K562 (cell line): ENCODE measurements around the gene MLXIPL. TPM values are rescaled to one million over a fixed set of nuclear protein-coding genes. Genes with fewer than 3 reads are reported as not detected.
"Not testable (repeated sequence)": the region's sequence is repeated elsewhere in the genome, so short reads cannot be mapped to it uniquely, and the experiment has no call there.

ENCODE experiments used
- ATAC-seq: fragments of 200-7000 bp; cut with Tn5 transposase; 3 replicates; pipeline ENCODE4 v1.9.1; 2020; ENCODE audit warnings: moderate library complexity
- BruUV-seq: library from RNA; stranded (reverse); fragments of 400-500 nt; replicated peaks from 2 replicates; lab custom pipeline; 2021; lab: Mats Ljungman, UMichigan
- CTCF ChIA-PET: fragments of 300-600 bp; formaldehyde crosslinking; extraction: SDS; loops from one replicate; lab custom pipeline; 2021; ENCODE audit warnings: low intra/inter-chr PET ratio; lab: Yijun Ruan, JAX
- POLR2A ChIA-PET: fragments of 300-600, 350-650 bp; sonication (Branson Sonifier 250); formaldehyde crosslinking; extraction: SDS; loops from one replicate; lab custom pipeline; 2021; ENCODE audit warnings: antibody characterized with exemption, inconsistent platforms; lab: Yijun Ruan, JAX
- DNase-seq, 4 experiments: peaks; one replicate each; pipeline versions ENCODE4 v3.0.0 to v3.0.0-alpha.2; 2011 to 2018; ENCODE audit warnings: low spot score in 3 of 4, mixed read lengths in 3 of 4; ENCODE audit errors: extremely low read depth in 1 of 4
- FAIRE-seq: peaks from 2 replicates; lab custom pipeline; 2011; peaks lifted over from hg19 to GRCh38; lab: Jason Lieb, UNC
- H2AFZ ChIP-seq: 2 replicates; pipeline ENCODE4 v1.6.0; 2011; ENCODE audit warnings: low read depth, low read length, control low read depth, inconsistent platforms
- H3K27ac ChIP-seq: fragments of 200-600 bp; 3 replicates; pipeline ENCODE4 v1.8.0; 2011; ENCODE audit warnings: low read depth, mild to moderate bottlenecking, control low read depth, inconsistent platforms, low read length, moderate library complexity, mixed read lengths; ENCODE audit errors: extremely low read depth
- H3K27me3 ChIP-seq, 2 experiments: fragments of 300-600 bp in 1 of 2; 2 replicates in 1 of 2; 3 replicates in 1 of 2; pipeline versions ENCODE4 v1.6.0 to v1.8.0; 2011; ENCODE audit warnings: inconsistent platforms in 2 of 2, low read length in 2 of 2, mild to moderate bottlenecking in 1 of 2, mixed read lengths in 1 of 2, moderate library complexity in 1 of 2; ENCODE audit not compliant: control insufficient read depth in 2 of 2, insufficient read depth in 2 of 2
- H3K36me3 ChIP-seq: fragments of 300-600 bp; 3 replicates; pipeline ENCODE4 v1.8.0; 2011; ENCODE audit warnings: mild to moderate bottlenecking, low read length, inconsistent platforms; ENCODE audit not compliant: control insufficient read depth, insufficient read depth
- H3K4me1 ChIP-seq, 2 experiments: fragments of 200-600 bp in 1 of 2; replicated peaks in 1 of 2; 2 replicates in 1 of 2; 3 replicates in 1 of 2; pipeline versions ENCODE4 v1.5.1 to v1.8.0; 2011; ENCODE audit warnings: inconsistent platforms in 2 of 2, low read length in 2 of 2, mild to moderate bottlenecking in 1 of 2, mixed read lengths in 1 of 2, moderate library complexity in 1 of 2; ENCODE audit not compliant: control insufficient read depth in 2 of 2, insufficient read depth in 2 of 2
- H3K4me2 ChIP-seq: 2 replicates; pipeline ENCODE4 v1.6.1; 2011; ENCODE audit warnings: low read length, control low read depth, inconsistent platforms, mixed read lengths; ENCODE audit not compliant: insufficient read depth
- H3K4me3 ChIP-seq: fragments of 200-600 bp; sonication (generic), shearing (Covaris generic); 2 replicates; pipeline ENCODE4 v1.5.1; 2016; ENCODE audit warnings: control low read depth, inconsistent platforms
- H3K79me2 ChIP-seq: fragments of 200-600 bp; 3 replicates; pipeline ENCODE4 v1.8.0; 2011; ENCODE audit warnings: low read length, inconsistent platforms; ENCODE audit not compliant: control insufficient read depth, insufficient read depth
- H3K9ac ChIP-seq, 2 experiments: 2 replicates each; pipeline versions ENCODE4 v1.6.0 to v1.6.1; 2011; ENCODE audit warnings: low read depth in 2 of 2, low read length in 2 of 2, control low read depth in 1 of 2, inconsistent platforms in 1 of 2, mild to moderate bottlenecking in 1 of 2, mixed read lengths in 1 of 2; ENCODE audit not compliant: insufficient read depth in 1 of 2
- H3K9me1 ChIP-seq: one replicate; pipeline ENCODE4 v1.6.0; 2011; ENCODE audit warnings: inconsistent platforms, mild to moderate bottlenecking, low read length, moderate library complexity; ENCODE audit not compliant: control insufficient read depth, insufficient read depth
- H3K9me3 ChIP-seq: replicated peaks from 2 replicates; pipeline ENCODE4 v1.5.1; 2011; ENCODE audit warnings: low read depth, low read length, inconsistent platforms; ENCODE audit not compliant: control insufficient read depth, insufficient read depth
- H4K20me1 ChIP-seq: replicated peaks from 2 replicates; pipeline ENCODE4 v1.6.1; 2011; ENCODE audit warnings: low read length, inconsistent platforms, mixed read lengths; ENCODE audit not compliant: control insufficient read depth, insufficient read depth
- BCOR ChIP-seq: fragments of 450-650 bp; IDR thresholded peaks from 2 replicates; pipeline ENCODE4 v1.6.1; 2016
- RBM25 ChIP-seq: fragments of 200-400 bp; formaldehyde crosslinking; IDR thresholded peaks from 2 replicates; pipeline ENCODE4 v1.6.1; 2018; ENCODE audit warnings: low read length, low read depth, moderate library complexity; ENCODE audit not compliant: severe bottlenecking
- ZFP36 ChIP-seq: fragments of 150-350 bp; IDR thresholded peaks from 2 replicates; pipeline ENCODE4 v1.6.1; 2018; ENCODE audit warnings: low read length, low read depth; ENCODE audit not compliant: partially characterized antibody
- ZNF384 ChIP-seq: IDR thresholded peaks from 2 replicates; pipeline ENCODE4 v1.6.1; 2012; ENCODE audit warnings: low read depth, low read length, improper control_type of control experiment
- ZNF436 ChIP-seq: fragments of 250-450, 450-650 bp; sonication (Bioruptor Pico); formaldehyde crosslinking; IDR thresholded peaks from 2 replicates; pipeline ENCODE4 v1.7.0; 2020; ENCODE audit warnings: mild to moderate bottlenecking
- WGBS: fragments of 100-300 bp; shearing (Covaris generic); methylation state at CpG from one replicate; pipeline ENCODE4 v1.1.6; 2016; ENCODE audit warnings: low coverage, mixed read lengths; ENCODE audit not compliant: insufficient coverage; ENCODE audit errors: missing lambda C conversion rate; 5-methylcytosine and 5-hydroxymethylcytosine counted together
- in situ Hi-C: fragments of 300-500 bp; cut with MboI; formaldehyde crosslinking; loops from 4 replicates; pipeline ENCODE4 v1.15.0; 2018; ENCODE audit warnings: inconsistent platforms, mixed read lengths
- intact Hi-C: fragments of 100-400 bp; cut with micrococcal nuclease; formaldehyde crosslinking; loops from 2 replicates; pipeline ENCODE4 v1.14.2; 2022
- polyA plus RNA-seq, 8 experiments: library from polyadenylated mRNA; depleted of rRNA in 4 of 8; stranded (reverse) in 5 of 8; unstranded in 3 of 8; fragments of >200 nt; fragmentation: Nextera tagmentation in 2 of 8; fragmentation: Illumina TruSeq in 1 of 8; extraction: Ambion mirVana in 2 of 8; extraction: Trizol in 1 of 8; gene quantifications; 2 replicates each; pipeline versions ENCODE4 v1.2.1 to v1.2.3, GENCODE V29; 2011 to 2014; ENCODE audit warnings: inconsistent platforms in 1 of 8, missing spikeins in 1 of 8
- total RNA-seq, 7 experiments: library from RNA; depleted of rRNA in 6 of 7; stranded (reverse); fragments of >200 nt in 6 of 7; fragmentation: Illumina TruSeq in 2 of 7; extraction: Trizol in 2 of 7; gene quantifications; 2 replicates each; pipeline versions ENCODE4 v1.2.1 to v1.2.3, GENCODE V29; 2011 to 2021; ENCODE audit warnings: low replicate concordance in 1 of 7
- TF ChIP-seq, protein P1 (sequence below): IDR thresholded peaks from 3 replicates; pipeline ENCODE4 v1.6.1; 2011; ENCODE audit warnings: borderline replicate concordance, mild to moderate bottlenecking, moderate library complexity; ENCODE audit not compliant: insufficient read length; ENCODE audit errors: extremely low read depth

The MLXIPL gene
- total and polyA plus RNA-seq, 9 of the 15 experiments (the other 6 are each of a cell fraction or from before 2014, with no cell fraction given) = 0.11 to 18.4 (median 1.4) TPM

DNA sequence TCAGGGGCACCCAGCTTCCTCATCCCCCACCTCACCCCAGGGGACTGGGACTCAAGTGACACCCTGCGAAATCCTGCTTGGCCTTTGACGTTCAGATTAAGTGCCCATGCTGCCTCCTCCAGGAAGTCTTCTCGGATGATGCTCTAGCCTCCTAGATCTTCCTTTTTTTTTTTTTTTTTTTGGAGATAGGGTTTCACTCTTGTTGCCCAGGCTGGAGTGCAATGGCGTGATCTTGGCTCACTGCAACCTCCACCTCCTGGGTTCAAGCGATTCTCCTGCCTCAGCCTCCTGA, 16.7 kb downstream of the MLXIPL start:
- not testable (repeated sequence) for H3K27me3 ChIP-seq, H3K36me3 ChIP-seq, BruUV-seq, H4K20me1 ChIP-seq, H3K9me1 ChIP-seq, H3K9me3 ChIP-seq, H3K27ac ChIP-seq, H3K4me2 ChIP-seq, H3K9ac ChIP-seq, DNase-seq, H3K4me3 ChIP-seq, H2AFZ ChIP-seq, FAIRE-seq, H3K79me2 ChIP-seq, ATAC-seq
- 40% methylated on average over 3 of the region's 5 CpGs for WGBS
- peaks cover 3 to 35% of the 10 kb centered on the region in 2 experiments; a peak in 4 of 5 replicates for H3K4me1 ChIP-seq
- ChIA-PET POLR2A (interaction anchor here (0.7 to 1.1 kb wide), 2 partner anchors 9 to 127 kb away, joined by 3 to 4 read pairs; no protein-coding TSS in a partner anchor), CTCF (interaction anchor here (1.0 to 2.1 kb wide), 4 partner anchors 60 to 786 kb away, joined by 3 to 24 read pairs (median 8); partner anchors contain the start of gene VPS37D)
- in situ Hi-C loops = loop anchor here (5.0 kb wide), 2 partner anchors 125 to 245 kb away; no protein-coding TSS in a partner anchor
- TF ChIP-seq, protein P1, sequence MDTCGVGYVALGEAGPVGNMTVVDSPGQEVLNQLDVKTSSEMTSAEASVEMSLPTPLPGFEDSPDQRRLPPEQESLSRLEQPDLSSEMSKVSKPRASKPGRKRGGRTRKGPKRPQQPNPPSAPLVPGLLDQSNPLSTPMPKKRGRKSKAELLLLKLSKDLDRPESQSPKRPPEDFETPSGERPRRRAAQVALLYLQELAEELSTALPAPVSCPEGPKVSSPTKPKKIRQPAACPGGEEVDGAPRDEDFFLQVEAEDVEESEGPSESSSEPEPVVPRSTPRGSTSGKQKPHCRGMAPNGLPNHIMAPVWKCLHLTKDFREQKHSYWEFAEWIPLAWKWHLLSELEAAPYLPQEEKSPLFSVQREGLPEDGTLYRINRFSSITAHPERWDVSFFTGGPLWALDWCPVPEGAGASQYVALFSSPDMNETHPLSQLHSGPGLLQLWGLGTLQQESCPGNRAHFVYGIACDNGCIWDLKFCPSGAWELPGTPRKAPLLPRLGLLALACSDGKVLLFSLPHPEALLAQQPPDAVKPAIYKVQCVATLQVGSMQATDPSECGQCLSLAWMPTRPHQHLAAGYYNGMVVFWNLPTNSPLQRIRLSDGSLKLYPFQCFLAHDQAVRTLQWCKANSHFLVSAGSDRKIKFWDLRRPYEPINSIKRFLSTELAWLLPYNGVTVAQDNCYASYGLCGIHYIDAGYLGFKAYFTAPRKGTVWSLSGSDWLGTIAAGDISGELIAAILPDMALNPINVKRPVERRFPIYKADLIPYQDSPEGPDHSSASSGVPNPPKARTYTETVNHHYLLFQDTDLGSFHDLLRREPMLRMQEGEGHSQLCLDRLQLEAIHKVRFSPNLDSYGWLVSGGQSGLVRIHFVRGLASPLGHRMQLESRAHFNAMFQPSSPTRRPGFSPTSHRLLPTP = peak; percentile 20
- TF ChIP-seq ZNF384 = peak; percentile 66; the same call in 1 of the 2 replicates
- TF ChIP-seq RBM25 = peak; percentile 66
- TF ChIP-seq BCOR = peak; percentile 41; the same call in 1 of the 2 replicates
- peak; percentile 97 for TF ChIP-seq ZFP36
- peak; percentile 64; the same call in 1 of the 2 replicates for TF ChIP-seq ZNF436
- intact Hi-C loops = loop anchor here (1.0 kb wide), 1 partner anchor 118 kb away; no protein-coding TSS in a partner anchor
